IMR-90 (cell line): ENCODE results near the gene ATRN.

Experiments used
- MAFK ChIP-seq: IDR thresholded peaks from 2 replicates; pipeline ENCODE4 v1.6.1; 2012; ENCODE audit warnings: low read depth, low read length, improper control_type of control experiment
- NFE2L2 ChIP-seq: fragments of 150-350 bp; IDR thresholded peaks from 2 replicates; pipeline ENCODE4 v1.6.1; 2016; ENCODE audit warnings: low read depth, mild to moderate bottlenecking, low read length
- POLR2A ChIP-seq: IDR thresholded peaks from 2 replicates; pipeline ENCODE4 v1.6.1; 2012; ENCODE audit warnings: mild to moderate bottlenecking, low read depth, low read length
- SMC3 ChIP-seq: fragments of 150-350 bp; IDR thresholded peaks from 2 replicates; pipeline ENCODE4 v1.6.1; 2016; ENCODE audit warnings: low read depth, mild to moderate bottlenecking, antibody characterized with exemption, low read length, moderate library complexity
- TF ChIP-seq, protein P1 (sequence below): conservative IDR thresholded peaks from 2 replicates; pipeline ENCODE4 v1.5.1; 2012; ENCODE audit warnings: mild to moderate bottlenecking, low read depth, low read length, improper control_type of control experiment

DNA sequence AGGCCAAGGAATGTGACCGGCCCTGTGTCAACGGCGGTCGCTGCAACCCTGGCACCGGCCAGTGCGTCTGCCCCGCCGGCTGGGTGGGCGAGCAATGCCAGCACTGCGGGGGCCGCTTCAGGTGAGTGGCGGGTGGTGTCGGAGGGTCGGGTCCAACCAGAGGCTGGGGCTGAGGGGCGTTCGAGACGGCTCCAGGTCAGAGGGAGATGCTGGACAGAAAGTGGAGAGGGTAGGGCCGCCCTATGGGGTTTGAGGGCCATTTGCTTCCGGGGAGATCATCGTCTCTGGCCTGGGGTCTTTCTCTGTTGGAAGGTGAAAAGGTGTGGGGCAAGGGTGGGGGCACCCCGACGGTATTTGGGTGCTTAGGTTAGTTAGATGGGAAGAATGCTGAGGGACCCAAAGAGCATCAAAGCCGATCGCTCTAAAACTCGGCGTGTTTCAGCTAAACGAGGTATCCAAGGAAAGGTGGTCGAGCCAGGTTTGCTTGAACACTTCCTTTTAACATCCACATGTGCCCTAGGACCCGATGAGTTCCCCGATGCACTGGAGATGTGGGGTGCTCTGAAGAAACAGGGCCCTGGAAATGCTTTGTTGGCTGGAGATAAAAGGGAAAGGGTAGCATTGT is 691 bp downstream of the ATRN start:
- TF ChIP-seq NFE2L2 (no peak), POLR2A (no peak), SMC3 (no peak), MAFK (no peak)
- TF ChIP-seq, protein P1, sequence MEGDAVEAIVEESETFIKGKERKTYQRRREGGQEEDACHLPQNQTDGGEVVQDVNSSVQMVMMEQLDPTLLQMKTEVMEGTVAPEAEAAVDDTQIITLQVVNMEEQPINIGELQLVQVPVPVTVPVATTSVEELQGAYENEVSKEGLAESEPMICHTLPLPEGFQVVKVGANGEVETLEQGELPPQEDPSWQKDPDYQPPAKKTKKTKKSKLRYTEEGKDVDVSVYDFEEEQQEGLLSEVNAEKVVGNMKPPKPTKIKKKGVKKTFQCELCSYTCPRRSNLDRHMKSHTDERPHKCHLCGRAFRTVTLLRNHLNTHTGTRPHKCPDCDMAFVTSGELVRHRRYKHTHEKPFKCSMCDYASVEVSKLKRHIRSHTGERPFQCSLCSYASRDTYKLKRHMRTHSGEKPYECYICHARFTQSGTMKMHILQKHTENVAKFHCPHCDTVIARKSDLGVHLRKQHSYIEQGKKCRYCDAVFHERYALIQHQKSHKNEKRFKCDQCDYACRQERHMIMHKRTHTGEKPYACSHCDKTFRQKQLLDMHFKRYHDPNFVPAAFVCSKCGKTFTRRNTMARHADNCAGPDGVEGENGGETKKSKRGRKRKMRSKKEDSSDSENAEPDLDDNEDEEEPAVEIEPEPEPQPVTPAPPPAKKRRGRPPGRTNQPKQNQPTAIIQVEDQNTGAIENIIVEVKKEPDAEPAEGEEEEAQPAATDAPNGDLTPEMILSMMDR = no peak
